Natural killer cell (primary cell): ENCODE results near the gene MT1A. TPM values are rescaled to one million over a fixed set of nuclear protein-coding genes. Genes with fewer than 3 reads are reported as not detected.

ENCODE experiments used
- ATAC-seq, 3 donors: fragments of 150-1000 bp in 2 of 3; fragments of 200-7000 bp in 1 of 3; cut with Tn5 transposase; 1 replicate in 1 of 3; 2 replicates in 2 of 3; pipeline ENCODE4 v1.10.0; 2021; ENCODE audit warnings: mild to moderate bottlenecking in 2 of 3, moderate library complexity in 2 of 3
- DNase-seq, 2 donors: peaks; one replicate each; pipeline versions ENCODE4 v3.0.0 to v3.0.0-alpha.2; 2013 to 2021; ENCODE audit warnings: mixed read lengths in 1 of 2
- H3K27ac ChIP-seq: one replicate; pipeline ENCODE4 v1.5.1; 2013; ENCODE audit warnings: mild to moderate bottlenecking, low read length
- H3K27me3 ChIP-seq: one replicate; pipeline ENCODE4 v1.6.1; 2013; ENCODE audit warnings: low read length; ENCODE audit not compliant: control insufficient read depth, insufficient read depth
- H3K36me3 ChIP-seq: one replicate; pipeline ENCODE4 v1.6.1; 2013; ENCODE audit warnings: low read length; ENCODE audit not compliant: control insufficient read depth, insufficient read depth
- H3K4me1 ChIP-seq: one replicate; pipeline ENCODE4 v1.6.1; 2013; ENCODE audit warnings: low read length; ENCODE audit not compliant: control insufficient read depth, insufficient read depth
- H3K4me3 ChIP-seq: one replicate; pipeline ENCODE4 v1.5.1; 2013; ENCODE audit warnings: low read length
- H3K9me3 ChIP-seq: one replicate; pipeline ENCODE4 v1.6.1; 2013; ENCODE audit warnings: low read length; ENCODE audit not compliant: control insufficient read depth, insufficient read depth
- H3K27ac Mint-ChIP-seq, 2 donors: one replicate each; pipeline ENCODE4 v1.8.0; 2022; ENCODE audit warnings: mild to moderate bottlenecking in 2 of 2, mixed read lengths in 2 of 2, moderate library complexity in 1 of 2
- H3K27me3 Mint-ChIP-seq, 2 donors: one replicate each; pipeline ENCODE4 v1.8.0; 2022; ENCODE audit warnings: low read depth in 2 of 2, mixed read lengths in 2 of 2
- H3K36me3 Mint-ChIP-seq: one replicate; pipeline ENCODE4 v1.8.0; 2022; ENCODE audit warnings: mixed read lengths
- H3K4me1 Mint-ChIP-seq, 2 donors: one replicate each; pipeline ENCODE4 v1.8.0; 2022; ENCODE audit warnings: mixed read lengths in 2 of 2
- H3K4me3 Mint-ChIP-seq: one replicate; pipeline ENCODE4 v1.8.0; 2022; ENCODE audit warnings: mild to moderate bottlenecking, moderate library complexity, mixed read lengths
- H3K9me3 Mint-ChIP-seq, 2 donors: one replicate each; pipeline ENCODE4 v1.8.0; 2022; ENCODE audit warnings: mixed read lengths in 2 of 2
- WGBS: methylation state at CpG from one replicate; pipeline ENCODE4 v1.1.7; 2013; ENCODE audit warnings: missing lambda C conversion rate; ENCODE audit not compliant: insufficient coverage; 5-methylcytosine and 5-hydroxymethylcytosine counted together
- intact Hi-C: fragments of 100-400 bp; cut with micrococcal nuclease; formaldehyde crosslinking; loops from one replicate; pipeline ENCODE4 v1.14.2; 2022
- total RNA-seq, 4 donors: library from RNA; stranded (reverse); fragments of 120-200 nt in 1 of 4; gene quantifications; one replicate each; pipeline versions ENCODE4 v1.2.3 to v1.2.4, GENCODE V29; 2013 to 2022
- TF ChIP-seq, protein P1 (sequence below): fragments of 200-600 bp; IDR thresholded peaks from one replicate; pipeline ENCODE4 v1.8.0; 2022; ENCODE audit warnings: antibody characterized with exemption

The MT1A gene
- total RNA-seq, 3 donors from 2014 or later (not counting 1 experiment from before 2014, with no cell fraction given): not detected

DNA sequence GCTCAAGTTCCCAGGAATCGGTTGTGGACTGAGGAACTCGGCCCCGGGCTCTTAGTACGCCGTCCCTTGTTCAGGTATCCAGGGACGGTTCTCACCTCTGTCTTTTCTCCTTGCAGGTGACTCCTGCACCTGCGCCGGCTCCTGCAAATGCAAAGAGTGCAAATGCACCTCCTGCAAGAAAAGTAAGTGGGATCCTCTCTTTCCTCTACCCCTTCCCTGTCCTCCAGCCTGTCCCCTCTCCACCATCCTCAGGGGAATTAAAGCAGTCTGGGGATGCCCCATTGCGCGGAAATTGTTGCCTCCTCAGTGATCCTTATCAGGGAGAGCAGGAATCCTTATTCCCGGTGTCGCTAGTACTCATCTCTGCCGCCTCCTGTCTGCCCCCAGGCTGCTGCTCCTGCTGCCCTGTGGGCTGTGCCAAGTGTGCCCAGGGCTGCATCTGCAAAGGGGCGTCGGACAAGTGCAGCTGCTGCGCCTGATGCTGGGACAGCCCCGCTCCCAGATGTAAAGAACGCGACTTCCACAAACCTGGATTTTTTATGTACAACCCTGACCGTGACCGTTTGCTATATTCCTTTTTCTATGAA is 29.5 kb upstream of the MT1A start:
- no peaks in the 10 kb centered on the region for H3K36me3 ChIP-seq
- H3K4me3 ChIP-seq: peak overlapping the region; percentile 59
- Mint-ChIP-seq H3K9me3 (no peaks in the 10 kb centered on the region), H3K36me3 (no peaks in the 10 kb centered on the region), H3K4me3 (peak overlapping the region; percentile 95), H3K4me1 (peaks cover 50 to 51% of the 10 kb centered on the region in 2 donors), H3K27me3 (no peaks in the 10 kb centered on the region), H3K27ac (peak overlapping the region; percentile 89 to 96)
- ATAC-seq (no peak), DNase-seq (peak; percentile 18 to 37)
- TF ChIP-seq, protein P1, sequence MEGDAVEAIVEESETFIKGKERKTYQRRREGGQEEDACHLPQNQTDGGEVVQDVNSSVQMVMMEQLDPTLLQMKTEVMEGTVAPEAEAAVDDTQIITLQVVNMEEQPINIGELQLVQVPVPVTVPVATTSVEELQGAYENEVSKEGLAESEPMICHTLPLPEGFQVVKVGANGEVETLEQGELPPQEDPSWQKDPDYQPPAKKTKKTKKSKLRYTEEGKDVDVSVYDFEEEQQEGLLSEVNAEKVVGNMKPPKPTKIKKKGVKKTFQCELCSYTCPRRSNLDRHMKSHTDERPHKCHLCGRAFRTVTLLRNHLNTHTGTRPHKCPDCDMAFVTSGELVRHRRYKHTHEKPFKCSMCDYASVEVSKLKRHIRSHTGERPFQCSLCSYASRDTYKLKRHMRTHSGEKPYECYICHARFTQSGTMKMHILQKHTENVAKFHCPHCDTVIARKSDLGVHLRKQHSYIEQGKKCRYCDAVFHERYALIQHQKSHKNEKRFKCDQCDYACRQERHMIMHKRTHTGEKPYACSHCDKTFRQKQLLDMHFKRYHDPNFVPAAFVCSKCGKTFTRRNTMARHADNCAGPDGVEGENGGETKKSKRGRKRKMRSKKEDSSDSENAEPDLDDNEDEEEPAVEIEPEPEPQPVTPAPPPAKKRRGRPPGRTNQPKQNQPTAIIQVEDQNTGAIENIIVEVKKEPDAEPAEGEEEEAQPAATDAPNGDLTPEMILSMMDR: no peak
- peaks cover 47% of the 10 kb centered on the region for H3K4me1 ChIP-seq
- H3K27me3 ChIP-seq: no peaks in the 10 kb centered on the region
- intact Hi-C loops: loop anchor here (1.0 kb wide), 1 partner anchor 73 kb away; the partner anchor contains the start of gene MT1X
- peak overlapping the region; percentile 43 for H3K27ac ChIP-seq
- 0% methylated on average over 21 of the region's 21 CpGs for WGBS
- H3K9me3 ChIP-seq: no peaks in the 10 kb centered on the region

DNA sequence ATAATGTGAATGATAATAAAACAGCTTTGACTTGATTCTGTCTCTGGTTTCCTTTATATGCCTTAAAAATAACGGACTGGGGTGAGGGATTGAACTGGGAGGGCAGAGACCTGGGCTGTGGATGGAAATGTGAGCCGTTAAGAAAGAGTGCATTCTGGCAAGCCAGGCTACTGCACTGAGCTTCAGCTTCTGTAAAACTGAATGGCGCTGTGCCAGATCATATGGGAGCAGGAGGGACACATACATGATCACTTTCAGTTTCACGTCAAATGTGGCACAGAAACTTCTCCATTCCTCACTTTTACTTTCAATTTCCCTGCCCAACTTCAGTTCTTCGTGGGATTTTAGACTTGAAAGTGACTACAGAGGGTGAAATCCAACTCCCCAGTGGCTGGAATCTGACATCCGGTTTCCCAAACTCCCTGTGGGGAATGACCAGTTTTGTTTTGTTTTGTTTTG is 29.0 kb upstream of the MT1A start:
- Histone ChIP-seq H3K36me3 (no peaks in the 10 kb centered on the region), H3K9me3 (no peaks in the 10 kb centered on the region), H3K4me1 (peaks cover 47% of the 10 kb centered on the region), H3K27me3 (no peaks in the 10 kb centered on the region), H3K27ac (peak overlapping the region; percentile 87), H3K4me3 (peak overlapping the region; percentile 59)
- intact Hi-C loops: no loop called here
- ATAC-seq: peak; percentile 42 to 59 (median 43)
- H3K4me3 Mint-ChIP-seq: peak overlapping the region; percentile 95
- WGBS: 1% methylated on average over 6 of the region's 6 CpGs
- peak; percentile 52 to 95 for DNase-seq
- H3K27me3 Mint-ChIP-seq: peaks cover 0 to 3% of the 10 kb centered on the region in 2 donors
- peak overlapping the region; percentile 89 to 96 for H3K27ac Mint-ChIP-seq
- TF ChIP-seq, protein P1: no peak
- H3K36me3 Mint-ChIP-seq: no peaks in the 10 kb centered on the region
- no peaks in the 10 kb centered on the region for H3K9me3 Mint-ChIP-seq
- H3K4me1 Mint-ChIP-seq: peaks cover 50 to 51% of the 10 kb centered on the region in 2 donors

DNA sequence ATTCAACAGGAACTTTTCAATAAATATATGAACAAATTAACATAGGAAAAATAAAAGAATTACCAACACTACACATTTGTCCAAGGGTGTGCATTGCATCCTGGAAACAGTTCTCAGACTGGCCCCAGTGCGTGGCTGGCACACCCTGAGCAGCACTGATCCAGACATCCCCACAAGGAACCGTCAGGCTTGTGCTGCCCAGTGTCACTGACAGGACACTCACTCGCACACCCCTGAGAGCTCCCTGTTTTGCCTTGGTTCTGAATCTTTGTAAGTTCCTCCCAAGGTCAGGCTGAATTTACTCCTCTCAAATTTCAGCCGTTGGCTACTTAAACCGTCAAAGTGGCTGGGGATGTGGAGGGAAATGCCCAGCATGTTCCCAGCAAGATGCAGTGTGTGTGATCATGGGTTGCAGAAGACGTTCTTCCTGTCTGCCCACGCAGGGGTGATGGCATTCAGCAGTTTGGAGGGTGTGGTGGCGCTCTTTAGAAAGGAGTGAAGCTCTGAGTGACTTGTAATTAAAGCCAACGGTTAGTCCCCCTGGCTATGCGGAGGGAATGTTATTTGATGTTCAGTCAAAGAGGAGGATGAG is 28.4 kb upstream of the MT1A start:
- no peaks in the 10 kb centered on the region for H3K36me3 ChIP-seq
- H3K4me1 Mint-ChIP-seq: peaks cover 50 to 51% of the 10 kb centered on the region in 2 donors
- TF ChIP-seq, protein P1: no peak
- H3K4me1 ChIP-seq: peaks cover 47% of the 10 kb centered on the region
- peak overlapping the region; percentile 87 for H3K27ac ChIP-seq
- WGBS: 28% methylated on average over 10 of the region's 10 CpGs
- H3K27me3 Mint-ChIP-seq: peaks cover 0 to 3% of the 10 kb centered on the region in 2 donors
- peak overlapping the region; percentile 89 to 96 for H3K27ac Mint-ChIP-seq
- no peaks in the 10 kb centered on the region for H3K27me3 ChIP-seq
- peak overlapping the region; percentile 59 for H3K4me3 ChIP-seq
- intact Hi-C loops: no loop called here
- ATAC-seq (peak; percentile 13 to 67 (median 65)), DNase-seq (peak in 1 of 2 donors; percentile 91)
- peak overlapping the region; percentile 95 for H3K4me3 Mint-ChIP-seq
- no peaks in the 10 kb centered on the region for H3K36me3 Mint-ChIP-seq
- no peaks in the 10 kb centered on the region for H3K9me3 Mint-ChIP-seq
- no peaks in the 10 kb centered on the region for H3K9me3 ChIP-seq
